ENCODE measurements around the gene CMPK1. TPM values are rescaled to one million over a fixed set of nuclear protein-coding genes. Genes with fewer than 3 reads are reported as not detected.

Gene CMPK1
- total and polyA plus RNA-seq, 10 of the 15 experiments (the other 5 are each of a cell fraction or from before 2014, with no cell fraction given): 43.7 to 159 (median 85.6) TPM

GRCh38 chr1:47395433-47395832, 61.8 kb downstream of the CMPK1 start:
- FAIRE-seq: no peak
- intact Hi-C loops (cut with micrococcal nuclease; ENCODE audit: unreplicated experiment): no loop called here

More at GRCh38 chr1:47395433-47395832, 61.8 kb downstream of the CMPK1 start:
- ChIA-PET RAD21 (ENCODE audit: unreplicated experiment) (no interaction called here), POLR2A (no interaction called here), CTCF (interaction anchor here (1.5 kb wide), 1 partner anchor 39 kb away, joined by 6 read pairs; no protein-coding TSS in a partner anchor), SMC1A (ENCODE audit: uncharacterized antibody, unreplicated experiment) (no interaction called here)
- H2AFZ ChIP-seq (ENCODE audit: control insufficient read depth, low read depth, low read length): no peak overlapping the region
- no peak for DNase-seq (ENCODE audit: low read depth, low spot score)
- BruUV-seq (replicated peaks): no TSS peak
- no peaks in the 10 kb centered on the region for H3K27me3 ChIP-seq (replicated peaks in 1 of 2; ENCODE audit: control insufficient read depth in 2 of 2, insufficient read depth in 2 of 2, low read length in 1 of 2)
- no peak for ATAC-seq
- H3K27ac ChIP-seq (ENCODE audit: control insufficient read depth, insufficient read depth): no peak overlapping the region
- no peak overlapping the region for H3K9ac ChIP-seq (ENCODE audit: control insufficient read depth, insufficient read depth, low read length)
- H3K79me2 ChIP-seq (ENCODE audit: control insufficient read depth, insufficient read depth, low read length): no peaks in the 10 kb centered on the region
- no peaks in the 10 kb centered on the region for H3K4me1 ChIP-seq (ENCODE audit: control insufficient read depth, insufficient read depth, low read length)
- in situ Hi-C loops (cut with MboI): no loop called here
- no peak overlapping the region for H3K4me3 ChIP-seq
- H3K4me2 ChIP-seq (ENCODE audit: control insufficient read depth, insufficient read depth): no peak overlapping the region
- H3K9me3 ChIP-seq (replicated peaks; ENCODE audit: control insufficient read depth, insufficient read depth, low read length): no peaks in the 10 kb centered on the region
- 64% methylated on average over 3 of the region's 3 CpGs for WGBS (ENCODE audit: insufficient coverage, insufficient replicate concordance, low lambda C conversion rate, missing lambda C conversion rate)
- no peaks in the 10 kb centered on the region for H4K20me1 ChIP-seq (ENCODE audit: control insufficient read depth, insufficient read depth)
- TF ChIP-seq PKNOX1 (IDR thresholded peaks at IDR 0.05) (peak; percentile 54), E2F4 (IDR thresholded peaks at IDR 0.05; ENCODE audit: low read depth, low read length) (no peak)
- no peaks in the 10 kb centered on the region for H3K36me3 ChIP-seq (ENCODE audit: control insufficient read depth in 2 of 2, insufficient read depth in 2 of 2, low read length in 1 of 2)
